Spleen (tissue), 11 donors: ENCODE results near the gene FZD2. TPM values are rescaled to one million over a fixed set of nuclear protein-coding genes. Genes with fewer than 3 reads are reported as not detected.
"Not testable (repeated sequence)": the region's sequence is repeated elsewhere in the genome, so short reads cannot be mapped to it uniquely, and the experiment has no call there.

Experiments used
- DNase-seq: peaks from one replicate; pipeline ENCODE4 v3.0.0-alpha.2; 2020
- H3K27ac ChIP-seq, 8 donors: fragments of 200-600 bp; sonication (generic) in 7 of 8; 1 replicate in 4 of 8; 2 replicates in 4 of 8; pipeline versions ENCODE4 v1.5.0 to v1.8.0; 2016 to 2021; ENCODE audit warnings: inconsistent platforms in 4 of 8, mild to moderate bottlenecking in 4 of 8, moderate library complexity in 1 of 8
- H3K27me3 ChIP-seq, 7 donors: fragments of 200-600 bp; sonication (generic) in 6 of 7; replicated peaks in 1 of 7; 1 replicate in 4 of 7; 2 replicates in 3 of 7; pipeline versions ENCODE4 v1.5.0 to v1.8.0; 2016 to 2021; ENCODE audit warnings: inconsistent platforms in 3 of 7, mild to moderate bottlenecking in 1 of 7
- H3K36me3 ChIP-seq, 6 donors: fragments of 200-600 bp; sonication (generic) in 5 of 6; 1 replicate in 4 of 6; 2 replicates in 2 of 6; pipeline versions ENCODE4 v1.5.0 to v1.8.0; 2016 to 2021; ENCODE audit warnings: inconsistent platforms in 2 of 6
- H3K4me1 ChIP-seq, 6 donors: fragments of 200-600 bp; sonication (generic) in 5 of 6; 1 replicate in 3 of 6; 2 replicates in 3 of 6; pipeline versions ENCODE4 v1.5.0 to v1.8.0; 2016 to 2021; ENCODE audit warnings: inconsistent platforms in 3 of 6
- H3K4me3 ChIP-seq, 8 donors: fragments of 200-600 bp; sonication (generic) in 7 of 8; 1 replicate in 4 of 8; 2 replicates in 4 of 8; pipeline versions ENCODE4 v1.5.0 to v1.8.0; 2016 to 2021; ENCODE audit warnings: inconsistent platforms in 4 of 8, mild to moderate bottlenecking in 4 of 8, moderate library complexity in 2 of 8
- H3K9me3 ChIP-seq, 8 donors: fragments of 200-600 bp; sonication (generic) in 7 of 8; 1 replicate in 4 of 8; 2 replicates in 4 of 8; pipeline versions ENCODE4 v1.5.0 to v1.8.0; 2016 to 2021; ENCODE audit warnings: inconsistent platforms in 4 of 8
- POLR2A ChIP-seq, 3 donors: fragments of 450-650 bp; IDR thresholded peaks; one replicate each; pipeline ENCODE4 v1.5.1; 2017; ENCODE audit warnings: antibody characterized with exemption in 3 of 3, mild to moderate bottlenecking in 1 of 3
- POLR2AphosphoS5 ChIP-seq, 3 donors: sonication (generic); formaldehyde crosslinking; IDR thresholded peaks; one replicate each; pipeline ENCODE4 v1.5.1; 2017; ENCODE audit warnings: antibody characterized with exemption in 3 of 3
- WGBS, 5 donors: extraction: QIAGEN DNeasy Blood & Tissue Kit in 3 of 5; methylation state at CpG; one replicate each; pipeline versions ENCODE4 v1.1.5 to v1.1.7; 2013 to 2018; 5-methylcytosine and 5-hydroxymethylcytosine counted together
- intact Hi-C: fragments of 100-400 bp; cut with DNase I; formaldehyde crosslinking; loops from one replicate; pipeline ENCODE4 v1.15.0; 2023; ENCODE audit warnings: low total_unique reads
- polyA plus RNA-seq, 3 donors: library from polyadenylated mRNA; stranded (reverse); fragments of 200-250 nt; gene quantifications; one replicate each; pipeline ENCODE4 v1.2.1, GENCODE V29; 2013
- total RNA-seq, 7 donors: library from RNA; depleted of rRNA in 3 of 7; stranded (reverse); fragments of >200 nt in 3 of 7; fragmentation: NEBNext Ultra II Directional in 4 of 7; extraction: Animal tissue kit (Norgen Biotek cat#: 25700) in 4 of 7; gene quantifications; one replicate each; pipeline versions ENCODE4 v1.1.0 to v1.2.1, GENCODE V29; 2016 to 2021
- TF ChIP-seq, protein P1 (sequence below), 11 experiments: fragments of 200-600 bp in 7 of 11; fragments of 450-650 bp in 4 of 11; sonication (generic) in 4 of 11; IDR thresholded peaks in 8 of 11; conservative IDR thresholded peaks in 3 of 11; 1 replicate in 7 of 11; 2 replicates in 4 of 11; pipeline versions ENCODE4 v1.4.0 to v1.8.0; 2016 to 2021; ENCODE audit warnings: antibody characterized with exemption in 11 of 11, inconsistent platforms in 4 of 11, mild to moderate bottlenecking in 1 of 11
- donor health status: healthy with polysubstance abuse.
- donor health status: DM: no; HTN: no; CAD: no; lungs with moderate emphysema.
- donor health status: DM: no; HTN: no; CAD: no.
- donor health status: Bipolar disorder and iron deficiency.
- donor health status: healthy.
- donor health status: DM: no; HTN: no; CAD: no.
- donor health status: DM: yes; HTN: yes; CAD: no.

Gene FZD2
- total and polyA plus RNA-seq, 10 donors = 1.2 to 6.0 (median 2.9) TPM

DNA sequence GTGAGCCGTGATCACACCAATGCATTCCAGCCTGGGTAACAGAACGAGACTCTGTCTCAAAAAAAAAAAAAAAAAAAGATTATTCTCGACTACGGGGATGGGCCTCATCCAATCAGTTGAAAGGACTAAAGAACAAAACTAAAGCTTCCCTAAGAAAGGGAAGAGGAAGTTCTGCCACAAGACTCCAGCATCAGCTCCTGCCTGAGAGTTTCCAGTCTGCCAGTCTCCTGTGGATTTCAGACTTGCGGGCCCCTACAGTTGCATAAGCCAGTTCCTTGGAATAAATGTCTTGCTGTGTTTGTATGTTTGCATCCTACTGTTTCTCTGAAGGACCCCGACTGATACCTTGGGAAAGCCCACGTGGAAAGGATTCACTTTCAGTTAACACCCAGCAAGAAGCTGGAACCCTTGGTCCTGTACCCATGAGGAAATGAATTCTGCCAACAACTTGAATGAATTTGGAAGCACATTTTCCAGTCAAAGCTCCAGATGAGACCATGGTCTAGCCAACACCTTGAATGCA is 26.3 kb upstream of the FZD2 start:
- TF ChIP-seq POLR2AphosphoS5 (IDR thresholded peaks at IDR 0.05) (no peak), POLR2A (IDR thresholded peaks at IDR 0.05) (no peak)
- TF ChIP-seq, protein P1, sequence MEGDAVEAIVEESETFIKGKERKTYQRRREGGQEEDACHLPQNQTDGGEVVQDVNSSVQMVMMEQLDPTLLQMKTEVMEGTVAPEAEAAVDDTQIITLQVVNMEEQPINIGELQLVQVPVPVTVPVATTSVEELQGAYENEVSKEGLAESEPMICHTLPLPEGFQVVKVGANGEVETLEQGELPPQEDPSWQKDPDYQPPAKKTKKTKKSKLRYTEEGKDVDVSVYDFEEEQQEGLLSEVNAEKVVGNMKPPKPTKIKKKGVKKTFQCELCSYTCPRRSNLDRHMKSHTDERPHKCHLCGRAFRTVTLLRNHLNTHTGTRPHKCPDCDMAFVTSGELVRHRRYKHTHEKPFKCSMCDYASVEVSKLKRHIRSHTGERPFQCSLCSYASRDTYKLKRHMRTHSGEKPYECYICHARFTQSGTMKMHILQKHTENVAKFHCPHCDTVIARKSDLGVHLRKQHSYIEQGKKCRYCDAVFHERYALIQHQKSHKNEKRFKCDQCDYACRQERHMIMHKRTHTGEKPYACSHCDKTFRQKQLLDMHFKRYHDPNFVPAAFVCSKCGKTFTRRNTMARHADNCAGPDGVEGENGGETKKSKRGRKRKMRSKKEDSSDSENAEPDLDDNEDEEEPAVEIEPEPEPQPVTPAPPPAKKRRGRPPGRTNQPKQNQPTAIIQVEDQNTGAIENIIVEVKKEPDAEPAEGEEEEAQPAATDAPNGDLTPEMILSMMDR (IDR thresholded peaks at IDR 0.05 in 8 of 11, conservative IDR thresholded peaks at IDR 0.05 in 3 of 11) = no peak
- no peak for DNase-seq
- intact Hi-C loops = loop anchor here (5.0 kb wide), 1 partner anchor 106 kb away; no protein-coding TSS in a partner anchor
- Histone ChIP-seq H3K27ac (no peak overlapping the region), H3K9me3 (peaks cover 0 to 9% (median 7%) of the 10 kb centered on the region in 8 donors), H3K27me3 (peaks cover 0 to 78% (median 2%) of the 10 kb centered on the region in 7 donors), H3K4me3 (no peak overlapping the region), H3K36me3 (no peaks in the 10 kb centered on the region), H3K4me1 (peaks cover 5 to 20% (median 12%) of the 10 kb centered on the region in 6 donors)
- 66 to 71% (median 70%) methylated on average over 7 of the region's 7 CpGs for WGBS, 5 donors

DNA sequence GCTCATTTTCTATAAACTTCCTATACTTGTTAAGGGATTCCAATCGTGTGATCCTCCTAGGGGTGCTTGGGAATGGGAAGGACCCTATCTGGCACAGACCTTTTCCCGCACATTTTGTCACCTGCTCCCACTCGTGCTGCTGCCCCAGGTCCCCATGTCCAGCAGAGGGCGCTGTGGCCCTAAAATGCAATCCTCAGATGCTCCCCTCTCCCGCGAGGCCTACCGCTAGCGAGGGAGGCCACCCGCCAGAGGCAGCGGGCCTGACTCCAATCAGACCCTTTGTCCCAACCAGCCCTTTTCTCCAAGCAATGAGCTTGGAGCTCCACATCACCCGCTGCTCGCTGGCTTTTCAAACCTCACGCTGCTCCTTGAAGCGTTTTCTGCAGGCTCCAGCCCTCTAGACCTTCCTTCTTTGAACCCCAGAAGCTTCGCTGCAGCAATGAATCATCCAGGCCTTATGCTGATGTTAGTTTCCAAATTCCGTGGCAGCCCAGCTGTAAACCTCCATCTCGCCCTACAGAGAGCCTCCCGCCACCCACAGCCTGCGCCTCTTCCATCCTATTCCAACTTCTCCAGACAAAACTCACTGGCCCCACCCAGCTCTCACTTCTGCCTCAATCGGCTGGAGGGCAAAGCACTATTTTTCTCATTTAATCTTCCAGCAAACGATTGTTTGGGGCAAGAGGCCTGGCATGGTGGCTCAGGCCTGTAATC is 23.6 kb upstream of the FZD2 start:
- peak; percentile 95 for DNase-seq
- intact Hi-C loops = loop anchor here (5.0 kb wide), 1 partner anchor 104 kb away; no protein-coding TSS in a partner anchor
- TF ChIP-seq POLR2AphosphoS5 (IDR thresholded peaks at IDR 0.05) = peak in 2 of 3 donors; percentile 35 to 50
- TF ChIP-seq, protein P1 (IDR thresholded peaks at IDR 0.05 in 8 of 11, conservative IDR thresholded peaks at IDR 0.05 in 3 of 11) = peak; percentile 70 to 94 (median 92)
- TF ChIP-seq POLR2A (IDR thresholded peaks at IDR 0.05) = no peak
- Histone ChIP-seq H3K4me3 (no peak overlapping the region), H3K36me3 (no peaks in the 10 kb centered on the region), H3K27me3 (peaks cover 0 to 65% (median 6%) of the 10 kb centered on the region in 7 donors), H3K4me1 (peaks cover 9 to 33% (median 22%) of the 10 kb centered on the region in 6 donors), H3K9me3 (no peaks in the 10 kb centered on the region), H3K27ac (no peak overlapping the region)
- WGBS, 5 donors = 31 to 39% (median 35%) methylated on average over 20 to 21 of the region's 21 CpGs

DNA sequence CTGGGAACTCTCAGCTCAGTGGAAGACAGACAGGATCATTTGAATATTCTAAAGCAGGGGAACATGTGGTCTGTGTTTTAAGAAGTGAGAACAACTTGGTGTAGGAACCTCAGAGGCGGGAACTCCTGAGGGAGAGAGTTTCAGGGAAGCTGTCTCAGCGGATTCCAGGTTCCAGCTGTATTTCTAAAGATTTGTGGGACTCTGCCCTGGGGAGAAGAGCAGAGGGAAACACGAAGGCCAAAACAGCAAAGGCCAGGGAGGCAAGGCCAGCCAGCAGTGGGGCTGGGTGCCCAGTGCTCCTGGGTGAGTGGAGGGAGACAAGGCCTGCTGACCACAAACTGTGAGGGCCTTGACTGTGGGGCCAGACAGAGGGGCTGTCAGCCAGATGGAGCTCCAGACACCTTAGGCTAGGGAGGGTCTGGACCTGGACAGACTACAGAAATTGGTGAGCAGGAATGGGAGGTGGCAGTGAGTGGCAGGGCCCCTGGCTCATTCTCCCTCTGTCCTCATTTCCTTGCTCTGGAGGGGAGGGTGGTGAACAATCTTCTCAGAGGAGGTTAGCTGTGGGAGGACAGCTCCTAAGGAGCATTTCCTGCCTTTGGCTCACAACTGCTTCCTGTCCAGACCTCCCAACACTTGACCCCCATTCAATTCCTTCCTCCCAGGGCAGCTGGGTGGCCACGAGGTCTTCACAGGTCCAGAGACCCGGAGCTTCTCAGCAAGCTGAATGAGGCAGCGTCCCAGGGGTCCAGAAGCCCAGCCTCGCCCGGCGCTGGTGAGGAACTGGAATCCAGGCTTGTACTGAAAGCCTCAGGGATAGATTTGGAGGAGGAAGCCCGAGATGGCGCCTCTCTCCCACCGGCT is 21.0 kb upstream of the FZD2 start:
- intact Hi-C loops = no loop called here
- 44 to 71% (median 59%) methylated on average over 10 to 12 of the region's 12 CpGs for WGBS, 5 donors
- Histone ChIP-seq H3K9me3 (no peaks in the 10 kb centered on the region), H3K27me3 (peaks cover 0 to 69% (median 23%) of the 10 kb centered on the region in 7 donors), H3K4me1 (peaks cover 9 to 33% (median 22%) of the 10 kb centered on the region in 6 donors), H3K4me3 (no peak overlapping the region), H3K36me3 (no peaks in the 10 kb centered on the region), H3K27ac (peak overlapping the region in 5 of 8 donors; percentile 44 to 70 (median 67))
- DNase-seq = peak; percentile 74
- TF ChIP-seq POLR2AphosphoS5 (IDR thresholded peaks at IDR 0.05) (peak; percentile 25 to 52 (median 42)), POLR2A (IDR thresholded peaks at IDR 0.05) (no peak)

DNA sequence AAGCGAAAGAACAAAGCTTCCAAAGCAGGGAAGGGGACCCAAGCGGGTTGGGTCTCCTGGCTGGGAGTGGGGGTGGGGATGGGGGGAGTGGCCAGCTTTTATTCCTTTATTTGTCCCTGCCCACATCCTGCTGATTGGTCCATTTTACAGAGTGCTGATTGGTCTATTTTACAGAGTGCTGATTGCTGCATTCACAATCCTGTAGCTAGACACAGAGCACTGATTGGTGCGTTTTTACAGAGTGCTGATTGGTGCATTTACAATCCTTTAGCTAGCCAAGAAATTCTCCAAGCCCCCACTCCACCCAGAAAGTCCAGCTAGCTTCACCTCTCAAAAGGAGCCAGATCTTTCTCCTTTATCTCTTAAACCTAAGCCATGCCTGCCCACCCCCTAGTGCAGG is 19.4 kb upstream of the FZD2 start:
- intact Hi-C loops, H3K4me3 ChIP-seq: not testable (repeated sequence)

More for the DNA sequence above, 19.4 kb upstream of the FZD2 start:
- Histone ChIP-seq H3K4me1 (peaks cover 9 to 33% (median 22%) of the 10 kb centered on the region in 6 donors), H3K27me3 (peaks cover 0 to 70% (median 28%) of the 10 kb centered on the region in 7 donors)
- H3K9me3 ChIP-seq, H3K27ac ChIP-seq, DNase-seq, H3K36me3 ChIP-seq: not testable (repeated sequence)
- WGBS, 5 donors = 93 to 100% (median 94%) methylated on average over 3 of the region's 3 CpGs
